GM18858 (cell line): ENCODE data around the gene STAT5A.
"Not testable (repeated sequence)": the region's sequence is repeated elsewhere in the genome, so short reads cannot be mapped to it uniquely, and the experiment has no call there.

Source experiments
- ATAC-seq: cut with Tn5 transposase; IDR thresholded peaks from one replicate; pipeline ENCODE4 v1.9.1; 2021; ENCODE audit not compliant: unreplicated experiment

The STAT5A gene

DNA sequence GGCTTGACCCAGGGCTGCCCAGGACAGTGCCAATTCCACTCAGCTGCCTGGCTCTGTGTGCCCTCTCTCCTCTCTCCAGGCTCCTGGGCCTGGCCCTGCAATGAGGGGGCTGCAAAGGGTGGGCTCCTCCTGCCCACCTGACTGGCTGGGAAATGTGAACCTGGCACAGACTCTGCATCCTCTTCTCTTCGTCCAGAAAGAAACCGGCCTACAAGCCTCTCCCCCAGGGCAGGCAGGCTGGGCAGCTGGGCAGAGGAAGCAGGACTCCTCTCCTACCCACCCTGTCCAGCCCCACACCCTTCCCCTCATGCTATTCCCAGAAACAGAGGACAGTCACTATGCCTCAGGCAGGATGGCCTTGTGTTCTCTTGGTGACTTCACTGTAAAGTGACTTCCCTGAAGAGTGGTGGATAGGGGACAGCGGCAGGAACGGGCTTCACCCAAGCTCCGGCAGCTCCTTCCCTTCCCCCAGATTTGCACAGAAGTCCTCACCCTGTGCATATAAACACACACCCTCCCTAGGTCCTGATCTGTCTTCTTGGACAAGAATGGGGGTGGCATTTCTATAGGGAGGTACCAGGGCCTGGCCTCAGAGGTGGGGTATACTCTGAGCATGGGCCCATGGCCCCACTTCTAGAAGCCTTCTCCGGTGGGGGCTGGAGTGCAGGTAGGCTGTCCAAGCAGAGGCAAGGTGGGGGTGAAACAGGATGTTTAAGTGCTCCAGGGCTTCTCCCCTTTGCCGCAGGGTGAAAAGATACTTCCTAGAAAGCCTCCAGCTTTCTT, 4.9 kb upstream of the STAT5A start:
- no peak for ATAC-seq

DNA sequence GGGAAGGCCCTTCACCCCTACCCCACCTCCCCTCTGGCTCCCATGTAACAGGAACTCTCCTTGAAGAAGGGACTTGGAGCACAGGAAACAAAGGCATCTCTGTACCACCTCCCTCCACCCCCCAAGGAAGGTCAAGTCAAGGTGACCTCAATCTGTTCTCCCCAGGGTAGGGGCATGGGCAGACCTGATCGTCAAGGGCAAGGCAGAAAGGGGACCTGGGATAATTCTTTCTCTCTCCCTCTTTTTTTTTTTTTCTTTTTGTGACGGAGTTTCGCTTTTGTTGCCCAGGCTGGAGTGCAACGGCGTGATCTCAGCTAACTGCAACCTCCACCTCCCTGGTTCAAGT, 4.3 kb upstream of the STAT5A start:
- no peak for ATAC-seq

DNA sequence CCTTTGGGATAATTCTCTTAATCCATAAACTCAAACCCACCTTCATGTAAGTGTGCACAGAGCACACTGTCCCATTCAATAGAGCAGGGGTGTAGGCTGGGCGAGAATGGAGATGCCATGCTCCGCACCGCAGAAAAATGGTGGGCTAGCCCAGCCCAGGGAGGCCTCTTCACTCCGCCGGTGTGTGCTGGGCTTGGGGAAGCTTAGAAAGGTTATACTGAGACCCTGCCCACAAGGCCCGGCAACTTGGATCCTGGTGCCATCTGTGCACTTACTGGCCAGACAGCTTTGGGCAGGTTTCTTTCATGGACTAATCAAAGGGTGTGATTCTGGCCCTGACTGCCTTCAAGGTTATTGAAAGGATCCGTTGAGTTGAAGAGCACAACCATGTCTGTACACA, 3.7 kb upstream of the STAT5A start:
- ATAC-seq, result no peak

DNA sequence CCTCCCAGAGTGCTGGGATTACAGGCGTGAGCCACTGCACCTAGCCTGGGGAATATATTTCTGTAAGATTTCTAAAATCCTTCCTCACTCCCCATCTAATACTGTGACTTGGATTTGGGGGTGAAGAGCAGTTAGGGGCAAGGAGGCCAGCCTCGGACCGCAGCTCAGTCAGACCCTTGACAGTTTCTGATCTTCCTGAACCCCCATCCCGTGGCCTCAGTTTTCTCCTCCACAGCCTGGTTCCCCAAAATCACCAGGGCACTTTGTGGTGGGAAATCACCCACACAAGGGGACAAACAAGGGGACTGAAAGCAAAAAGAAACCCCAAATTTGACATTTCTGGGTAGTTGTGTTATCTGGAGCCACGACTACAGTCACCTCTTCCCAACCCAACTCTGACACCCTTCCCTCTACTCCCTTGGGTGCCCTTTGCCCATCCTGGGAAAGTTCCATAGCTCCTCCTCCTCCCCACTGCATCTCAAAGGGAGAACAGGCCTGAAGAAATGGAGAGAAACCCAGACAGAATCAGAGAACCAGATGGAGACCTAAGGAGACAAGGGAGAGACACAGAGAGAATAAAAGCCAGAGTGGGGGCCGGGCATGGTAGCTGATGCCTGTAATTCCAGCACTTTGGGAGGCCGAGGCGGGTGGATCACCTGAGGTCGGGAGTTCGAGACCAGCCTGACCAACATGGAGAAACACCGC, 2.8 kb upstream of the STAT5A start:
- no peak for ATAC-seq

DNA sequence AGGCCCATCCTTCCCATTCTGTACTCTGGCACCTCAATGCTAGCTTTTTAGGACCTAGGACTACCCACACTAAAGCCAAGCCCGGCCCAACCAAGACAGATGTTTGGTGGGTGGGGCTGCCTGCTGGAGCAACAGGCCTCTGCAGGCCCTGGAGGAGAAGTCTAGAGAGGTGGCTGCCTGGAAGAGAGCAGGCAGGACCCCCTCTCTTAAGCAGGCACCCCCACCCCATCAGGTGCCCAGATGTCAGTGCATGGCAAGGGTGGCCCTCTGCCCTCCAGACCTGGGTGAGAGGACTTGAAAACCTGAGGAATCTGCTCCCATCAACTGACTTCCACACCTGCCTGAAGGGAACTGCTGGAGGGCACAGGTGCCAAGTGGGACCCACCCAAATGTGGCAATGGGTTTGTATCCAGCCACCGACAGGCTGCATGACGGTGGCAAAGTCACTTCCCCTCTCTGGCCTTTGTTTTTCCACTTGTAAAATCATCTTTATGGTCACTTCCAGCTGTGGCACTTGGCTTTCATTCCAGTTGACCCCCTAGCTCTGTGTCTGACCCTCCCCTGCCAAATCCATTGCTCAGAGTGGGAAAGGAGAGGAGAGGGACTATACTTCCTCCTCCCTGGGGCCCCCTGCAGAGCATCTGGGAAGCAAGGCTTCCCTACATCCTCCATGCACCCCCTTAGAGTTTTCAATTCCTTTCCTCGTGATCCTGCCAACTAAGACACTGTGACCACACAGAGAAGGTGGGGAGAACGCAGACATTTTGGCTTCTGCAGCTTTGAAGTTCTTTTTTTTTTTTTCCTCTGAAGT, 1.7 kb upstream of the STAT5A start:
- ATAC-seq, result no peak

DNA sequence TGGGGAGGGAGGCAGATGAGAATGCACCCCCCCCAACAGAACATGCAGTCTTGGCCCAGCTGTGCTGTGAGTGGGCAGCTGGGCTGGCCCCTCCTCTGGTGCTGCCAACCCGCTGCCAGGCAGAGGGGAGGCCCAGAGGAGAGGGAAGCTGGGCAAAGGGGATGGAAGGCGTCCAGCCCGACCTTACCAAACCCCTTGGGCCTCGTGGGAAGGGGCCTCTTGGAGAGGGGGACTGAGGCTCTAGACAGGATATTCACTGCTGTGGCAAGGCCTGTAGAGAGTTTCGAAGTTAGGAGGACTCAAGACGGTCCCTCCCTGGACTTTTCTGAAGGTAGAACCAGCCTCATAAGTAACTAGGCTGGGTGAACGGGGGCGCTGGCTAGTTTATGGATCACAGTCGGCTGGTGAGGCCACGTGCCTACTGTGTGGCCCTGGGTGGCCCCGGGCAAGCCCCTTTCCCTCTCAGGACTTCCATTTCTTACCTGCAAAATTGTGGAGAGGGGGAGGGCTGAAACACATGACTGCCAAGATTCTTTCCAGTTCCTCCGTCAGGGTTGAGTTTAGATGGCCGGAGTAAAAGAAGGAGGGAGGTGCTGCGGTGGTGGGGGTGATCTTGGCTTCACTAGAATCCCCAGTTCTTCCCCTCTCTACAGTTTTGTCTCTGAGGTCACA, 857 bp upstream of the STAT5A start:
- no peak for ATAC-seq

DNA sequence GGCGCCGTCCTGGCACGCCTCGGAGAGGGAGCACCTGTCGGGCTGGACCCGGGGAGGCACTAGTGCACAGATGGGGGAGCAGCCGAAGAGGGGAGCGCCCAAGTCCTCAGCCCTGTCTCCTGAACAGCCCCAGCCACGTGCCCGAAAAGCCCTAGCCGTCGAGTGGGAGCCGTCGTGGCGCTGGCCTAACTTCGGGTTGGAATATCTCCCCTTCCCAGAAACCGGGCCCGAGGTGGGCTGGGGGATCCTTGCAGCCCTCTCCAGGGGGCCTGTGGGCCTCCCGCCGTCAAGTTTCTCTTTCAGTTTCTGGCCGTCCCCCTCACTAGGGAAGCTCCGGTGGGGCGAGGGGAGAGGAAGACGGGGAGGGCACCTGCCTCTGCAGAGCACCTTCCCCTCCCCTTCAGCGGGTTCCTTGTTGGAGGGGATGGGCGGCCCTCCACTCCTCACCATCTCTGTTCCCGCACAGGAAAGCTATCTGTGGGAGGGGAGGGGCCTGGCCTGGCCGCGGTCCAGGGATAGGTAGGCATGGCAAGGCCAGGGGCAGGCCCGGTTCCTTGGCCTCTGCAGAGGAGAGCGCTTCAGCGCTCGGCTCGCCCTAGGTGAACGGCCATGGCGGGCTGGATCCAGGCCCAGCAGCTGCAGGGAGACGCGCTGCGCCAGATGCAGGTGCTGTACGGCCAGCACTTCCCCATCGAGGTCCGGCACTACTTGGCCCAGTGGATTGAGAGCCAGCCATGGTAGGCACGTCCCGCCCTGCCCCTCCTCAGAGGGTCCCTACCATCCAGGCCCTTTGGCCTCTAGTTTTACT, 709 bp downstream of the STAT5A start:
- no peak for ATAC-seq

DNA sequence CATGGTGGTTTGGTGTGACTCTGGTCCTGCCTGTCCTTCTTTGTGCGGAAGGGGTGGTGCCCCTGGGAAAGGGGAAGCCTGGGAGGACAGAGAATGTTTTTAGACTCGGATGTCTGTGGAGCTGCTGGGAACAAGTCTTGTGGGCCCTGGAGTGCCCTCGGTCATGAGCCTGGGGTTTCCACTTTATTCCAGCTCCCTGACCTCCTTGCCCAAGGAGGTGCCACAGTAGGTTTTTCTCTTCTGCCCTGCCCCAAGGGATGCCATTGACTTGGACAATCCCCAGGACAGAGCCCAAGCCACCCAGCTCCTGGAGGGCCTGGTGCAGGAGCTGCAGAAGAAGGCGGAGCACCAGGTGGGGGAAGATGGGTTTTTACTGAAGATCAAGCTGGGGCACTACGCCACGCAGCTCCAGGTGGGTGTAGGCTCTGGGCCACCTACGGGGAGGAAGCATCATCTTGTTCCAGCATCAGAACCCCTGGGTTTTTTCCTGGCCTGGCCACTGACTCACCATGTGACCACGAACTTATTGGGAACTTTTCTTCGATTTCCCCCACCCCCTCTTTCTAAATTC, 1.4 kb downstream of the STAT5A start:
- no peak for ATAC-seq

DNA sequence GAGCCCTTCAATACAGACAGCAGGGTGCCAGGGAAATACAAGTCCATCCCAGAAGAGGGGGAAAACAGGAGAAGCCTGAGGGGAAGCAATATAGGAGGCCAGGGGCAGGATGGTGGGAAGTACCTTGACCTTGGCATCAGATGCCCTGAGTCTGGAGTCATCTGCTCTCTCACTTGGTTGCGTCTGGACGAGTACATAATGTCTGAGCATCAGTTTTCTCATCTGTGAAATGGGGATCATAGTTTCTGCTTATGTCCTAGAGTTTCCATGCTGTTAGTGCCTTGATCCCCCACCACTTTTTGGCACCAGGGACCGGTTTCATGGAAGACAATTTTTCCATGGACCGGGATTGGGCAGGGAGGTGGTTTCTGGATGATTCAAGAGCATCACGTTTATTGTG, 2.3 kb downstream of the STAT5A start:
- ATAC-seq, result no peak

DNA sequence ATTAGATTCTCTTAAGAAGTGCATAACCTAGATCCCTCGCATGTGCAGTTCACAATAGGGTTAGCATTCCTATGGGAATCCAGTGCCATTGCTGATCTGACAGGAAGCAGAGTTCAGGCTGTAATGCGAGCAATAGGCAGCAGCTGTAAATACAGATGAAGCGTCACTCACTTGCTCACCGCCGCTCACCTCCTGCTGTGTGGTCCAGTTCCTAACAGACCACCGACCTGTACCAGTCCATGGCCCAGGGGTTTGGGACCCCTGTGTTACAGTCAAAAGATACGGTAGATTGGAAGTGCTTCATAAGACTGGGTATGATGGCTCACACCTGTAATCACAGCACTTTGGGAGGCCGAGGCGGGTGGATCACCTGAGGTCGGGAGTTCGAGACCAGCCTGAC, 2.8 kb downstream of the STAT5A start:
- no peak for ATAC-seq

DNA sequence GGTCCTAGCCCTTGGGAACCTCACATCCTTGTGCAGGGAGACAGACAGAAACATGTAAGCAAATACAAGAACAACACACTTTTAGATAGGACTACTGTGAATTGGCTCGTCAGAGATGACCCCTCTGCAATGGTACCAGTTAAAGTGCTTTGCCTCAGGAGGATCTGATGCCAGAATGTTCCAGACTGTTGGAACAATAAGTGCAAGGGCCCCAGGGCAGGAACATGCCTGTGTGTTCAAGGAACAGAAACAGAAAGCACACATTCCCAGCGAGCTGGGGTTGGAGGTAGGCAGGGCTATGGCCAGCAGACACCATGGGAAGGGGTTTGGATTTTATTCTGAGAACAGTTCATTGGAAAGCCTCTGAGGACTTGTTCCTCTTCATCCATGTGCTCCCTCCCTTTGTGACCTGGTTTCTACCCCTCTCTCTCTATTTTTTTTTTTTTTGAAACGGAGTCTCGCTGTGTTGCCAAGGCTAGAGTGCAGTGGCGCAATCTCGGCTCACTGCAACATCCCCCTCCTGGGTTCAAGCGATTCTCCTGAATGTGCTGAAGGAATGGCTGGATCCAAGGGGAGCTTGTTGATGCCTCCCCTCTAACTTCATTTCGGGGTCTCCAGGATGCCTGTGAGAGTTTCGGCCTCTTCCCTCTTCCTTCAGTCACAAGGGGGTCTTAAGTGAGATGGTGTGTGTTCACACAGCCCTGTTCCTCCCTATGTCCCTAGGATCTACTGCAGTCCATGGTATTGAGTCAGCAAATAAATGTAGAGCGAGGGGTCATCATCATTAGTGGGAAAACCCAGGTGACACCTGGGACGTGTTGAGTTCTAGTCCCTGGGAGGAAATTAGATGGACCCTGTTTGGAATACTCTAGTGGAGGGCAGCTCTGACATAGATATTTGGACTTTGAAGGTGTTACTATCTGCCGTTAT, 6.4 kb downstream of the STAT5A start:
- no peak for ATAC-seq

DNA sequence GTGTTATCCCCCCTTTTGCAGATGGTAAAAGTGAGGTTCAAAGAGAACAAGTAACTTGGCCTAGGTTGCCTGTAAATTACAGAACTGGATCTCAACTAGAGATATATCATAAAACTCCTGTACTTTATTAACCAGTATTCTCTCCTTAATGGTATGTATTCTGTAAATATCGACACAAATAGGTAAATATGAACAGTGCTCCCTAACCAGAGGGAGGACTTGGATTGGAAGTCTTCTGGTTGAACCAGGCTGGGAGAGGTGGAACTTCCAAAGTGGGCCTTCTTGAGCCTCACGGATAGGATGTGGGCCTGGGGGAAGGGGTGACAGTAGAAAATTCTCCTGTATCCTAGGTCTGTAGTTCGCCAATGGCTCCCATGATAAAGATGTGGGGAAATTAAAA, 7.7 kb downstream of the STAT5A start:
- ATAC-seq, result no peak

DNA sequence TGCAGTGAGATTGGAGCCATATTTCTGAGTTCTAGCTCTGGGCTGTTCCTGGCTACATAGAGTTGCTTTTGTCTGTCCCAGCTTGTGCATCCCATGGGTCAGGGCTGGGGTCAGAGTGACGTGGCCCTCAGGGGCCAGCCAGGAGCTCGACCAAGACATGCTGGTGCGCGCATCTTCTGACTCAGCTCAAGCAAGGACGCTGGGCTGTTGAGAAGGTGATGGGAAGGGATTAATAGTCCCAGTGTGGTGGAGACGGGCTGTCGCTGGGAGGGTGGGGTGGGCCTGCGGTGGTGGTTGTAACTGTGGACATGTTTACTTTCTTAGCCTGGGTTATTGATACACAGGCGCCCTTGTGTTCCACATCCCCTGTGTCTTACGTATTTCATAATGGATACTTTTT, 9.5 kb downstream of the STAT5A start:
- not testable (repeated sequence) for ATAC-seq

DNA sequence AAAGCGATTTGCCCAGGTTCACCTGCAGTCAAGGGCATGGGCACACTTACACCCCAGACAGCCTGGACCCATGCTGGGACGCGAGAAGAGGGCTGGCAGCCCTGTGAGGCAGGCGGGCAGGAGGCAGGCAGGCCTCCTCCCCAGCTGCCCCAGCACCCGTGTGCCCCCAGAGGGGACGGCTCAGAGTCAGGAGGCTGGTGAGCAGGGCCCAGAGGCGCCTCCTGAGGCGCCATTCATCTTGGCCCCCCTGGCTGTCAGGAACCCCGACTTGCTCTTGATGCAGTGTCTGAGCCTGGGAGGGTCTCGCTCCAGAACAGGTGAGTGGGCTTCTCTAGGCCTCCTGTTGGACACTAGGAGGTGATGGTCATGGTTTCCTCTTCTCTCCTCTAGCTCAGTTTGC, 11.1 kb downstream of the STAT5A start:
- ATAC-seq, result not testable (repeated sequence)

DNA sequence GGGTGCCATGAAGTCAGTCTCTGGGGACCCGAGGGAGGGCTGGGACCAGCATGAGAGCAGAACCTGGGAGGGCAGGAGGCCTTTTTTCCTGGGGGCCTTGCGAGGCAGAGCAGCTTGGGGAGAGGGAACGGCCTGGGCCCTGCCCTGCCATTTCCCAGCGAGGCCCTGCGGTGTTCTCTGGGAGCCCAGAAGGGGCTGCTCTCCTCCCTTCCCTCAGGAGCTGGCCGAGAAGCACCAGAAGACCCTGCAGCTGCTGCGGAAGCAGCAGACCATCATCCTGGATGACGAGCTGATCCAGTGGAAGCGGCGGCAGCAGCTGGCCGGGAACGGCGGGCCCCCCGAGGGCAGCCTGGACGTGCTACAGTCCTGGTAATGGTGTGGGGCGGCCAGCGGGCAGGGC, 11.6 kb downstream of the STAT5A start:
- not testable (repeated sequence) for ATAC-seq

DNA sequence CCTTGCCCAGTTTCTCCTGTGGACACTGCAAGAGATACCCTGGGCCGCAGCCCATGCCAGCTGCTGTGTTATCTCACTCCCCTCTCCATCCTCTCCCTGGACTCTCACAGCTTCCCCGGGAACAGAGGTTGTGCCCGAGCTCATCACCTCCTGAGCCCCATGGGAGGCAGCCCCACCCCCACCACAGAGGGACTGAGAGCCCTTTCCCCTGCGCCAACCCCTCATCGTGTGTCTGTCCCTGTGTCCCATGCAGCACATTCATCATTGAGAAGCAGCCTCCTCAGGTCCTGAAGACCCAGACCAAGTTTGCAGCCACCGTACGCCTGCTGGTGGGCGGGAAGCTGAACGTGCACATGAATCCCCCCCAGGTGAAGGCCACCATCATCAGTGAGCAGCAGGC, 12.7 kb downstream of the STAT5A start:
- no peak for ATAC-seq

DNA sequence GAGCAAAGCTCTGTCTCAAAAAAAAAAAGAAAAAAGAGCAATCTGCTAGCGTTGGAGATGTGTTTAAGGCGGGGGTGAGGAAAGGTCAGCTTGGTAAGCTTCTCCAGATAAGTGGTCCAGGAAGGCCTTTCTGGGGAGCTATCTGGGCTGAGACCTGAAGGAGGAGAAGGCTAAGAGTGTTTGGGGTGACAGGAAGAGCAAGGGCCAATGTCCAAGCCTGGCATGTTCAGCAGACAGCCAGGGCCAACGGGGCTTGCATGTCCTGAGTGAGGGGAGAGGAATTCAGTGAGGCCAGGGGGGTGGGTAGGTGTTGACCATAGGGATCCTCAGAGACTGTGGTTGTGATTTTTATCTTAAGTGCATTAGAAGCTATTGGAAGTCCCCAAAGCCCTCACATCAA, 15.4 kb downstream of the STAT5A start:
- no peak for ATAC-seq

DNA sequence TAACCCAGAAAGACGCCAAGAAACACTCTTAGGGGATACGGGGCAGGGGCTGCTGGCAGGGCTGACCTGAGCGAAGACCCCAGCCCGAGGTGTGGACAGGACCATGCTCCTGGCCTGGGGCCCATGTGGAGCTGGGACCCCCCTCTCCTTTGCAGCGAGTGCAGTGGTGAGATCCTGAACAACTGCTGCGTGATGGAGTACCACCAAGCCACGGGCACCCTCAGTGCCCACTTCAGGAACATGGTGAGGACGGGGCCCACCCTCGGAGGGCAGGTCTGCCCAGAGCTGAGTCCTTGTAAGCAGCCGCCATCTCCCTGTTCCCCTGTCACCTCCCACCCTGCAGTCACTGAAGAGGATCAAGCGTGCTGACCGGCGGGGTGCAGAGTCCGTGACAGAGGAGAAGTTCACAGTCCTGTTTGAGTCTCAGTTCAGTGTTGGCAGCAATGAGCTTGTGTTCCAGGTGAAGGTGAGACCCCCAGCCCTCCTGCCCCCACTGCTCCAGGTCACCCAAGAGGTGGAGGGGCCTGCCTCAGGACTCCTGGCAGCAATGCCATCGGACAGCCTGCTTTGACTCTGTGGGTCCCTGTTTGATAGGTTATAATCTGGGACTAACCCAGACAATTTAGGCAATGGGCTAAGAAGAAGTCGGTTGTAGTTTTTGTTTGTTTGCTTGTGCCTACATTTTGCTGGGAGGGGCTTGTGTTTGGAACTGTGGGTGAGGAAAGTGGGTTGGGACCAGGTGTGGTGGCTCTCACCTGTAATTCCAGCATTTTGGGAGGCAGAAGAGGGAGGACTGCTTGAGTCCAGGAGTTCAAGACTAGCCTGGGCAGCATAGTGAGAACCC, 16.1 kb downstream of the STAT5A start:
- no peak for ATAC-seq
